GM12878 (cell line): ENCODE data around the gene STARD13. TPM values are rescaled to one million over a fixed set of nuclear protein-coding genes. Genes with fewer than 3 reads are reported as not detected.

Source experiments
- BMI1 ChIP-seq: fragments of 450-650 bp; IDR thresholded peaks from 2 replicates; pipeline ENCODE4 v1.6.1; 2016; ENCODE audit warnings: mild to moderate bottlenecking, moderate library complexity, borderline replicate concordance
- CBX5 ChIP-seq: sonication (generic); IDR thresholded peaks from 2 replicates; pipeline ENCODE4 v1.6.1; 2016; ENCODE audit warnings: low read depth, moderate library complexity, mild to moderate bottlenecking, inconsistent platforms
- DPF2 ChIP-seq: fragments of 450-650 bp; IDR thresholded peaks from 2 replicates; pipeline ENCODE4 v1.6.1; 2017; ENCODE audit warnings: mild to moderate bottlenecking
- E2F8 ChIP-seq: fragments of 450-650 bp; IDR thresholded peaks from 2 replicates; pipeline ENCODE4 v1.6.1; 2018; ENCODE audit warnings: mild to moderate bottlenecking, low read depth, moderate library complexity; ENCODE audit not compliant: partially characterized antibody
- EZH2 ChIP-seq: IDR thresholded peaks from 2 replicates; pipeline ENCODE4 v1.6.1; 2012; ENCODE audit warnings: low read depth, mild to moderate bottlenecking, control low read depth, inconsistent platforms, low read length, borderline replicate concordance; ENCODE audit not compliant: control insufficient read depth
- GABPA ChIP-seq: IDR thresholded peaks from 2 replicates; pipeline ENCODE4 v1.6.1; 2014; ENCODE audit warnings: antibody characterized with exemption, low read depth, mild to moderate bottlenecking, inconsistent platforms
- HSF1 ChIP-seq: fragments of 150-350 bp; IDR thresholded peaks from 2 replicates; pipeline ENCODE4 v1.6.1; 2014; ENCODE audit warnings: mild to moderate bottlenecking, low read depth, low read length
- IKZF1 ChIP-seq: fragments of 450-650 bp; conservative IDR thresholded peaks from 2 replicates; pipeline ENCODE4 v1.6.1; 2017; ENCODE audit warnings: antibody characterized with exemption, mild to moderate bottlenecking
- MEF2B ChIP-seq: fragments of 450-650 bp; IDR thresholded peaks from 2 replicates; pipeline ENCODE4 v1.6.1; 2018; ENCODE audit warnings: mild to moderate bottlenecking, moderate library complexity; ENCODE audit not compliant: partially characterized antibody, poor library complexity, severe bottlenecking
- PBX3 ChIP-seq: IDR thresholded peaks from 2 replicates; pipeline ENCODE4 v1.6.1; 2011; ENCODE audit warnings: mild to moderate bottlenecking, low read depth, low read length, moderate library complexity; ENCODE audit not compliant: insufficient replicate concordance
- PRDM15 ChIP-seq: fragments of 450-650 bp; formaldehyde crosslinking; IDR thresholded peaks from 2 replicates; pipeline ENCODE4 v1.4.0; 2020; ENCODE audit warnings: mild to moderate bottlenecking, moderate library complexity
- RB1 ChIP-seq: fragments of 450-650 bp; formaldehyde crosslinking; IDR thresholded peaks from 2 replicates; pipeline ENCODE4 v1.6.1; 2017; ENCODE audit warnings: mild to moderate bottlenecking, borderline replicate concordance
- STAT3 ChIP-seq: IDR thresholded peaks from 2 replicates; pipeline ENCODE4 v1.6.1; 2011; ENCODE audit warnings: low read depth, low read length, improper control_type of control experiment
- TBL1XR1 ChIP-seq: IDR thresholded peaks from 2 replicates; pipeline ENCODE4 v1.6.1; 2012; ENCODE audit warnings: low read depth, low read length, improper control_type of control experiment
- YY1 ChIP-seq: IDR thresholded peaks from 2 replicates; pipeline ENCODE4 v1.6.1; 2011; ENCODE audit warnings: low read depth, mild to moderate bottlenecking, low read length
- ZNF592 ChIP-seq: fragments of 450-650 bp; IDR thresholded peaks from 2 replicates; pipeline ENCODE4 v1.6.1; 2017; ENCODE audit warnings: mild to moderate bottlenecking, moderate library complexity
- polyA plus RNA-seq, 11 experiments: library from polyadenylated mRNA; depleted of rRNA in 4 of 11; unstranded in 6 of 11; stranded (reverse) in 5 of 11; fragments of >200 nt; fragmentation: Nextera tagmentation in 4 of 11; fragmentation: Illumina TruSeq in 1 of 11; extraction: Ambion mirVana in 4 of 11; extraction: Trizol in 1 of 11; gene quantifications; 1 replicate in 1 of 11; 2 replicates in 10 of 11; pipeline versions ENCODE4 v1.2.1 to v1.2.3, GENCODE V29; 2011 to 2016; ENCODE audit warnings: inconsistent platforms in 2 of 11, missing spikeins in 2 of 11, low read depth in 1 of 11
- total RNA-seq, 4 experiments: library from RNA; depleted of rRNA in 3 of 4; stranded (reverse); fragments of >200 nt in 3 of 4; fragmentation: Illumina TruSeq in 1 of 4; extraction: Trizol in 1 of 4; gene quantifications; 2 replicates each; pipeline versions ENCODE4 v1.2.1 to v1.2.3, GENCODE V29; 2013 to 2021

Gene STARD13
- total and polyA plus RNA-seq, 10 of the 15 experiments (the other 5 are each of a cell fraction or from before 2014, with no cell fraction given): 4.0 to 41.6 (median 10.1) TPM

- TF ChIP-seq E2F8 (peak; percentile 33), PBX3 (peak; percentile 3), TBL1XR1 (no peak), YY1 (0 out of 2 replicates have a peak, but pooled peaks have one; percentile 7), HSF1 (no peak), BMI1 (no peak), MEF2B (peak; percentile 57), IKZF1 (peak; percentile 87), GABPA (peak; percentile 48; the same call in 1 of the 2 replicates), CBX5 (no peak), RB1 (0 out of 2 replicates have a peak, but pooled peaks have one; percentile 14), EZH2 (no peak), ZNF592 (no peak; the same call in none of the 2 replicates), DPF2 (peak; percentile 71), PRDM15 (CRISPR knock-in tag) (0 out of 2 replicates have a peak, but pooled peaks have one; percentile 18), STAT3 (no peak)
Measured at GRCh38 chr13:33202644-33203169, 82.8 kb downstream of the STARD13 start (continued).
